BE2C (cell line): ENCODE data around the gene GPC5.

Source experiments
- DNase-seq: peaks from one replicate; pipeline ENCODE4 v3.0.0-alpha.2; 2020
- H3K27me3 ChIP-seq: fragments of 250-450 bp; sonication (Bioruptor Pico); 2 replicates; pipeline ENCODE4 v1.5.1; 2020; ENCODE audit warnings: mild to moderate bottlenecking
- H3K36me3 ChIP-seq: fragments of 250-450 bp; sonication (Bioruptor Pico); 2 replicates; pipeline ENCODE4 v1.5.1; 2020; ENCODE audit warnings: mild to moderate bottlenecking
- H3K4me1 ChIP-seq: fragments of 250-450 bp; sonication (Bioruptor Pico); 2 replicates; pipeline ENCODE4 v1.5.1; 2020
- H3K4me3 ChIP-seq: 2 replicates; pipeline ENCODE4 v1.5.1; 2011; ENCODE audit warnings: low read depth, low read length
- H3K9me3 ChIP-seq: fragments of 250-450 bp; sonication (Bioruptor Pico); 2 replicates; pipeline ENCODE4 v1.5.1; 2020
- CTCF ChIP-seq: IDR thresholded peaks from 2 replicates; pipeline ENCODE4 v1.5.1; 2012; ENCODE audit warnings: mild to moderate bottlenecking, low read depth, low read length

Gene GPC5

GRCh38 chr13:91531646-91532045 is 133.2 kb downstream of the GPC5 start:
- Histone ChIP-seq H3K36me3 (no peaks in the 10 kb centered on the region), H3K4me3 (no peak overlapping the region), H3K4me1 (peaks cover 5% of the 10 kb centered on the region; the same call in 1 of the 2 replicates), H3K27me3 (no peaks in the 10 kb centered on the region), H3K9me3 (no peaks in the 10 kb centered on the region)
- no peak for TF ChIP-seq CTCF
- no peak for DNase-seq

- H3K4me1 ChIP-seq: peaks cover 5% of the 10 kb centered on the region; the same call in 1 of the 2 replicates
- H3K9me3 ChIP-seq: no peaks in the 10 kb centered on the region
- no peak overlapping the region for H3K4me3 ChIP-seq
- no peaks in the 10 kb centered on the region for H3K27me3 ChIP-seq
- no peak for DNase-seq
- no peaks in the 10 kb centered on the region for H3K36me3 ChIP-seq
- TF ChIP-seq CTCF: no peak
Measured at GRCh38 chr13:91533354-91533753, 134.9 kb downstream of the GPC5 start.

GRCh38 chr13:91534996-91535395 is 136.6 kb downstream of the GPC5 start:
- Histone ChIP-seq H3K4me1 (peaks cover 8% of the 10 kb centered on the region; the same call in 1 of the 2 replicates), H3K27me3 (no peaks in the 10 kb centered on the region), H3K4me3 (no peak overlapping the region), H3K9me3 (no peaks in the 10 kb centered on the region), H3K36me3 (no peaks in the 10 kb centered on the region)
- DNase-seq: no peak
- no peak for TF ChIP-seq CTCF

GRCh38 chr13:91537376-91537775 is 139.0 kb downstream of the GPC5 start:
- H3K27me3 ChIP-seq: no peaks in the 10 kb centered on the region
- no peak for TF ChIP-seq CTCF

GRCh38 chr13:91539286-91540157 is 141.1 kb downstream of the GPC5 start:
- DNase-seq: no peak
- Histone ChIP-seq H3K4me1 (peaks cover 3% of the 10 kb centered on the region; the same call in 1 of the 2 replicates), H3K4me3 (no peak overlapping the region), H3K27me3 (no peaks in the 10 kb centered on the region), H3K36me3 (no peaks in the 10 kb centered on the region), H3K9me3 (no peaks in the 10 kb centered on the region)
- no peak for TF ChIP-seq CTCF

More at GRCh38 chr13:91537376-91537775, 139.0 kb downstream of the GPC5 start:
- Histone ChIP-seq H3K36me3 (no peaks in the 10 kb centered on the region), H3K4me1 (peaks cover 8% of the 10 kb centered on the region; the same call in 1 of the 2 replicates), H3K9me3 (no peaks in the 10 kb centered on the region), H3K4me3 (no peak overlapping the region)
- DNase-seq: no peak

GRCh38 chr13:91540158-91540736 is 141.8 kb downstream of the GPC5 start:
- no peaks in the 10 kb centered on the region for H3K27me3 ChIP-seq
- H3K9me3 ChIP-seq: no peaks in the 10 kb centered on the region
- peaks cover 3% of the 10 kb centered on the region; the same call in 1 of the 2 replicates for H3K4me1 ChIP-seq
- no peak for DNase-seq
- TF ChIP-seq CTCF: no peak
- H3K36me3 ChIP-seq: no peaks in the 10 kb centered on the region
- H3K4me3 ChIP-seq: no peak overlapping the region
